ENCODE results near the gene TSSC4. TPM values are rescaled to one million over a fixed set of nuclear protein-coding genes. Genes with fewer than 3 reads are reported as not detected.

The TSSC4 gene
- total and polyA plus RNA-seq, 9 of the 15 experiments (the other 6 are each of a cell fraction or from before 2014, with no cell fraction given), result 0.41 to 54.2 (median 11.0) TPM

DNA sequence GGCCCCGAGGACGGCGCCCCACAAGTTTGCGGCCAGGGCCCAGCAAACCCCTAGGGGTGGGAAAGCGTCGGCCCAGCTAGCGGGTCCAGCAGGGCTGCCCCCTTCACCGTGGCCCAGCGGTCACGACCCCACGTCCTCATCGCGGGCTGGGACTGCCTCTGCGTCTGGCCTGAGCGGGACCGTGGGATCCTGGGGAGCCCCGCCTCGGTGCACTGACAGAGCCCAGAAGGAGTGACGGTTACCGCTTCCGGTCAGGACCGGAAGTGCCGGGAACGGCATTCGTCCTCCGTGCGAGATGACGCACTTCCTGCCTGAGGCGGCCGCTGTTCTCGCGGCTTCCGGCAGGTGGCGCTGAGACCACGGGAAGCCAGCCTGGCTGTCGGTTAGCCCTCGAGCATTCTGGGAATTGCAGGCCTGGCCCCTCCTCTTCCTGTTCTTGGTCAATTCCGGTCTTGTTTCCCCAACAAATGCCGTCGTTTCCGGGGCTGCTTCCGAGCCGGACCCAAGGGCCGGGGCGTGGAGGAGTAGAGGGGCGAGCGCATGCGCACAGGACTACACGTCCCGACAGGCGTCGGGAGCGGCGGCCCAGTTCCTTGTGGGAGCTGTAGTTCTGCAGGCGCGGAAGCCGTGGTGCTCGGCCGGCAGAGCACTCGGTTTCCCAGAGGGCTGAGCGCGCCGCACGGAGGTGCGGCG, at the start of gene TSSC4 (continued):
- TF ChIP-seq, protein P1, sequence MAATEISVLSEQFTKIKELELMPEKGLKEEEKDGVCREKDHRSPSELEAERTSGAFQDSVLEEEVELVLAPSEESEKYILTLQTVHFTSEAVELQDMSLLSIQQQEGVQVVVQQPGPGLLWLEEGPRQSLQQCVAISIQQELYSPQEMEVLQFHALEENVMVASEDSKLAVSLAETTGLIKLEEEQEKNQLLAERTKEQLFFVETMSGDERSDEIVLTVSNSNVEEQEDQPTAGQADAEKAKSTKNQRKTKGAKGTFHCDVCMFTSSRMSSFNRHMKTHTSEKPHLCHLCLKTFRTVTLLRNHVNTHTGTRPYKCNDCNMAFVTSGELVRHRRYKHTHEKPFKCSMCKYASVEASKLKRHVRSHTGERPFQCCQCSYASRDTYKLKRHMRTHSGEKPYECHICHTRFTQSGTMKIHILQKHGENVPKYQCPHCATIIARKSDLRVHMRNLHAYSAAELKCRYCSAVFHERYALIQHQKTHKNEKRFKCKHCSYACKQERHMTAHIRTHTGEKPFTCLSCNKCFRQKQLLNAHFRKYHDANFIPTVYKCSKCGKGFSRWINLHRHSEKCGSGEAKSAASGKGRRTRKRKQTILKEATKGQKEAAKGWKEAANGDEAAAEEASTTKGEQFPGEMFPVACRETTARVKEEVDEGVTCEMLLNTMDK (IDR thresholded peaks at IDR 0.05; ENCODE audit: borderline replicate concordance, insufficient read depth, low read depth, low read length, poor library complexity, severe bottlenecking), result peak; percentile 95
- TF ChIP-seq NFE2L1 (tag; IDR thresholded peaks at IDR 0.05; ENCODE audit: borderline replicate concordance, low read depth) (no peak), ZC3H8 (IDR thresholded peaks at IDR 0.05) (no peak), PCBP2 (IDR thresholded peaks at IDR 0.05; ENCODE audit: low read depth, low read length, poor library complexity, severe bottlenecking) (no peak), STAG1 (CRISPR knock-in tag; IDR thresholded peaks at IDR 0.05; ENCODE audit: borderline replicate concordance) (no peak), DPF2 (IDR thresholded peaks at IDR 0.05) (no peak), SOX6 (IDR thresholded peaks at IDR 0.05) (peak; percentile 69), SMC3 (conservative IDR thresholded peaks at IDR 0.05; ENCODE audit: insufficient read depth, low read depth, low read length) (peak; percentile 83), ZC3H4 (CRISPR knock-in tag; IDR thresholded peaks at IDR 0.05; ENCODE audit: borderline replicate concordance) (no peak), KLF6 (CRISPR knock-in tag; IDR thresholded peaks at IDR 0.05; ENCODE audit: borderline replicate concordance) (peak; percentile 6; the same call in 1 of the 2 replicates), BRCA1 (IDR thresholded peaks at IDR 0.05) (no peak), BRCA1 (CRISPR knock-in tag; IDR thresholded peaks at IDR 0.05) (no peak), ZNF79 (CRISPR knock-in tag; IDR thresholded peaks at IDR 0.05; ENCODE audit: low read depth) (no peak), ZNF507 (tag; conservative IDR thresholded peaks at IDR 0.05) (no peak), DLX4 (CRISPR knock-in tag; IDR thresholded peaks at IDR 0.05) (no peak), MNT (conservative IDR thresholded peaks at IDR 0.05) (peak; percentile 97 to 99), CHD2 (IDR thresholded peaks at IDR 0.05; ENCODE audit: low read depth, low read length) (no peak; the same call in 1 of the 2 replicates), RAD21 (CRISPR knock-in tag; conservative IDR thresholded peaks at IDR 0.05 in 1 of 2, IDR thresholded peaks at IDR 0.05 in 1 of 2) (peak; percentile 71 to 72), MXD1 (CRISPR knock-in tag; IDR thresholded peaks at IDR 0.05; ENCODE audit: borderline replicate concordance, poor library complexity, severe bottlenecking) (no peak), WHSC1 (IDR thresholded peaks at IDR 0.05; ENCODE audit: low read length) (no peak), SMAD3 (CRISPR knock-in tag; conservative IDR thresholded peaks at IDR 0.05) (no peak)
- TF ChIP-seq, protein P2, sequence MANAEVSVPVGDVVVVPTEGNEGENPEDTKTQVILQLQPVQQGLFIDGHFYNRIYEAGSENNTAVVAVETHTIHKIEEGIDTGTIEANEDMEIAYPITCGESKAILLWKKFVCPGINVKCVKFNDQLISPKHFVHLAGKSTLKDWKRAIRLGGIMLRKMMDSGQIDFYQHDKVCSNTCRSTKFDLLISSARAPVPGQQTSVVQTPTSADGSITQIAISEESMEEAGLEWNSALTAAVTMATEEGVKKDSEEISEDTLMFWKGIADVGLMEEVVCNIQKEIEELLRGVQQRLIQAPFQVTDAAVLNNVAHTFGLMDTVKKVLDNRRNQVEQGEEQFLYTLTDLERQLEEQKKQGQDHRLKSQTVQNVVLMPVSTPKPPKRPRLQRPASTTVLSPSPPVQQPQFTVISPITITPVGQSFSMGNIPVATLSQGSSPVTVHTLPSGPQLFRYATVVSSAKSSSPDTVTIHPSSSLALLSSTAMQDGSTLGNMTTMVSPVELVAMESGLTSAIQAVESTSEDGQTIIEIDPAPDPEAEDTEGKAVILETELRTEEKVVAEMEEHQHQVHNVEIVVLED (CRISPR knock-in tag; IDR thresholded peaks at IDR 0.05), result peak; percentile 82

Measured in K562 (cell line).